GM23338 (cell line): Measurements from ENCODE around the gene AMELX. TPM values are rescaled to one million over a fixed set of nuclear protein-coding genes. Genes with fewer than 3 reads are reported as not detected.

ENCODE experiments used
- ATAC-seq: fragments of 200-7000 bp; cut with Tn5 transposase; 3 replicates; pipeline ENCODE4 v1.9.1; 2020
- DNase-seq: peaks from one replicate; pipeline ENCODE4 v3.0.0-alpha.2; 2015; ENCODE audit warnings: low spot score
- H2AFZ ChIP-seq: fragments of 200-600 bp; sonication (generic); 2 replicates; pipeline ENCODE4 v1.8.0; 2016; ENCODE audit warnings: antibody characterized with exemption, mild to moderate bottlenecking, moderate library complexity
- H3F3A ChIP-seq: fragments of 200-600 bp; sonication (generic); replicated peaks from 2 replicates; pipeline ENCODE4 v1.8.0; 2017; ENCODE audit warnings: antibody characterized with exemption, mixed run types, low read depth
- H3K27ac ChIP-seq: fragments of 200-600 bp; sonication (generic); 2 replicates; pipeline ENCODE4 v1.6.1; 2016; ENCODE audit warnings: low read depth
- H3K27me3 ChIP-seq: fragments of 200-600 bp; sonication (generic); 2 replicates; pipeline ENCODE4 v1.8.0; 2016; ENCODE audit warnings: mild to moderate bottlenecking, mixed run types, moderate library complexity; ENCODE audit not compliant: insufficient read depth
- H3K36me3 ChIP-seq: fragments of 200-600 bp; sonication (generic); 2 replicates; pipeline ENCODE4 v1.8.0; 2016; ENCODE audit warnings: mild to moderate bottlenecking; ENCODE audit not compliant: insufficient read depth
- H3K4me1 ChIP-seq: fragments of 200-600 bp; sonication (generic); 2 replicates; pipeline ENCODE4 v1.8.0; 2016; ENCODE audit warnings: mild to moderate bottlenecking, moderate library complexity; ENCODE audit not compliant: insufficient read depth
- H3K4me2 ChIP-seq: fragments of 200-600 bp; sonication (generic); 2 replicates; pipeline ENCODE4 v1.7.1; 2017; ENCODE audit warnings: mixed run types
- H3K4me3 ChIP-seq: fragments of 200-600 bp; sonication (generic); 2 replicates; pipeline ENCODE4 v1.6.1; 2016; ENCODE audit warnings: mixed run types
- H3K79me2 ChIP-seq: fragments of 200-600 bp; sonication (generic); replicated peaks from 2 replicates; pipeline ENCODE4 v1.8.0; 2017; ENCODE audit warnings: mild to moderate bottlenecking; ENCODE audit not compliant: insufficient read depth
- H3K9me2 ChIP-seq: fragments of 200-600 bp; sonication (generic); 2 replicates; pipeline ENCODE4 v1.8.0; 2017; ENCODE audit not compliant: insufficient read depth
- H4K20me1 ChIP-seq: fragments of 200-600 bp; sonication (generic); replicated peaks from 2 replicates; pipeline ENCODE4 v1.8.0; 2017; ENCODE audit warnings: mild to moderate bottlenecking; ENCODE audit not compliant: insufficient read depth
- H3K27ac Mint-ChIP-seq: 2 replicates; pipeline ENCODE4 v1.8.0; 2020; ENCODE audit warnings: inconsistent platforms, mild to moderate bottlenecking, moderate library complexity, mixed read lengths
- H3K27me3 Mint-ChIP-seq: 3 replicates; pipeline ENCODE4 v1.8.0; 2022; ENCODE audit warnings: low read depth, mild to moderate bottlenecking, moderate library complexity, mixed read lengths, inconsistent platforms; ENCODE audit not compliant: insufficient read depth, poor library complexity
- H3K36me3 Mint-ChIP-seq: 3 replicates; pipeline ENCODE4 v1.8.0; 2021; ENCODE audit warnings: low read depth, mild to moderate bottlenecking, inconsistent platforms, moderate library complexity, mixed read lengths
- H3K4me1 Mint-ChIP-seq: 3 replicates; pipeline ENCODE4 v1.8.0; 2020; ENCODE audit warnings: mild to moderate bottlenecking, inconsistent platforms, mixed read lengths
- H3K4me3 Mint-ChIP-seq: 3 replicates; pipeline ENCODE4 v1.8.0; 2021; ENCODE audit warnings: moderate library complexity, mild to moderate bottlenecking, inconsistent platforms, mixed read lengths
- H3K9me3 Mint-ChIP-seq: 3 replicates; pipeline ENCODE4 v1.8.0; 2020; ENCODE audit warnings: moderate library complexity, mild to moderate bottlenecking, inconsistent platforms, mixed read lengths
- CREB1 ChIP-seq: fragments of 250-450 bp; sonication (Bioruptor Pico); IDR thresholded peaks from 2 replicates; pipeline ENCODE4 v1.5.0; 2020; ENCODE audit warnings: low read depth, mild to moderate bottlenecking, moderate library complexity
- CTCF ChIP-seq, 2 experiments: fragments of 200-600 bp in 1 of 2; sonication (generic) in 1 of 2; conservative IDR thresholded peaks; 2 replicates each; pipeline versions ENCODE4 v1.5.1 to v1.6.1; 2016 to 2017; ENCODE audit warnings: antibody characterized with exemption in 2 of 2, low read depth in 2 of 2, mild to moderate bottlenecking in 2 of 2, moderate library complexity in 1 of 2
- ETS1 ChIP-seq: IDR thresholded peaks from 2 replicates; pipeline ENCODE4 v1.6.1; 2016; ENCODE audit warnings: antibody characterized with exemption
- EZH2 ChIP-seq: fragments of 200-600 bp; sonication (generic); IDR thresholded peaks from one replicate; pipeline ENCODE4 v1.8.0; 2017; ENCODE audit warnings: antibody characterized with exemption, mild to moderate bottlenecking, low read depth; ENCODE audit not compliant: unreplicated experiment
- EZH2phosphoT487 ChIP-seq: fragments of 200-600 bp; sonication (generic); IDR thresholded peaks from one replicate; pipeline ENCODE4 v1.8.1; 2018; ENCODE audit warnings: antibody characterized with exemption; ENCODE audit not compliant: unreplicated experiment
- JUNB ChIP-seq: IDR thresholded peaks from one replicate; pipeline ENCODE4 v1.6.1; 2016; ENCODE audit warnings: antibody characterized with exemption; ENCODE audit not compliant: unreplicated experiment
- NANOG ChIP-seq: IDR thresholded peaks from 2 replicates; pipeline ENCODE4 v1.6.1; 2016; ENCODE audit warnings: antibody characterized with exemption, borderline replicate concordance
- POLR2AphosphoS5 ChIP-seq: IDR thresholded peaks from 2 replicates; pipeline ENCODE4 v1.6.1; 2016; ENCODE audit warnings: antibody characterized with exemption, low read depth
- REST ChIP-seq: IDR thresholded peaks from one replicate; pipeline ENCODE4 v1.6.1; 2018; ENCODE audit warnings: antibody characterized with exemption; ENCODE audit not compliant: unreplicated experiment
- STAT1 ChIP-seq: IDR thresholded peaks from one replicate; pipeline ENCODE4 v1.6.1; 2016; ENCODE audit warnings: antibody characterized with exemption; ENCODE audit not compliant: unreplicated experiment
- ZNF114 ChIP-seq: fragments of 250-450 bp; sonication (Bioruptor Pico); IDR thresholded peaks from 2 replicates; pipeline ENCODE4 v1.5.0; 2020; ENCODE audit warnings: mild to moderate bottlenecking, moderate library complexity
- ZNF331 ChIP-seq: fragments of 250-450 bp; sonication (Bioruptor Pico); IDR thresholded peaks from 2 replicates; pipeline ENCODE4 v1.5.0; 2020; ENCODE audit warnings: low read depth, mild to moderate bottlenecking, moderate library complexity
- ZNF462 ChIP-seq: fragments of 250-450 bp; sonication (Bioruptor Pico); IDR thresholded peaks from 2 replicates; pipeline ENCODE4 v1.5.0; 2020; ENCODE audit warnings: mild to moderate bottlenecking, moderate library complexity
- polyA plus RNA-seq: library from polyadenylated mRNA; unstranded; fragments of >200 nt; fragmentation: Nextera tagmentation; extraction: Ambion mirVana; gene quantifications from 2 replicates; pipeline ENCODE4 v1.2.1, GENCODE V29; 2016
- total RNA-seq: library from RNA; depleted of rRNA; stranded (reverse); fragments of >200 nt; shearing (Covaris generic); gene quantifications from 2 replicates; pipeline ENCODE4 v1.2.3, GENCODE V29; 2014

Gene AMELX
- total and polyA plus RNA-seq, 2 experiments from 2014 or later: not detected

- Histone ChIP-seq H3K27me3 (no peaks in the 10 kb centered on the region), H4K20me1 (no peaks in the 10 kb centered on the region), H3F3A (no peaks in the 10 kb centered on the region), H3K9me2 (no peaks in the 10 kb centered on the region), H3K4me2 (no peak overlapping the region), H2AFZ (no peak overlapping the region), H3K36me3 (no peaks in the 10 kb centered on the region), H3K4me1 (no peaks in the 10 kb centered on the region), H3K4me3 (no peak overlapping the region), H3K27ac (no peak overlapping the region), H3K79me2 (no peaks in the 10 kb centered on the region)
- H3K9me3 Mint-ChIP-seq: no peaks in the 10 kb centered on the region
- TF ChIP-seq ETS1 (no peak), EZH2phosphoT487 (no peak), ZNF462 (CRISPR knock-in tag) (no peak), NANOG (no peak), REST (no peak), EZH2 (no peak), CTCF (conservative IDR thresholded peaks at IDR 0.05; ENCODE audit: low read depth in 2 of 2) (no peak), POLR2AphosphoS5 (no peak), JUNB (no peak), ZNF331 (CRISPR knock-in tag) (no peak), STAT1 (no peak), CREB1 (CRISPR knock-in tag) (no peak), ZNF114 (CRISPR knock-in tag) (no peak)
- H3K36me3 Mint-ChIP-seq: no peaks in the 10 kb centered on the region
- DNase-seq: no peak
- H3K27ac Mint-ChIP-seq: no peak overlapping the region
- no peak overlapping the region for H3K4me3 Mint-ChIP-seq
- H3K4me1 Mint-ChIP-seq: no peaks in the 10 kb centered on the region; the same call in 2 of the 3 replicates
- H3K27me3 Mint-ChIP-seq: no peaks in the 10 kb centered on the region
- ATAC-seq: no peak
Measured at GRCh38 chrX:11259437-11259836, 33.8 kb upstream of the AMELX start.
